T47D (cell line): ENCODE data around the gene ELSPBP1.

ENCODE experiments used
- DNase-seq, 2 experiments: peaks; one replicate each; pipeline versions ENCODE4 v3.0.0 to v3.0.0-alpha.2; 2011 to 2012; ENCODE audit warnings: low read depth in 1 of 2, low spot score in 1 of 2
- JUND ChIP-seq: IDR thresholded peaks from 2 replicates; pipeline ENCODE4 v1.6.1; 2012; ENCODE audit warnings: low read depth
- in situ Hi-C: cut with HindIII; loops from 2 replicates; pipeline ENCODE4 v1.10.0; 2016; ENCODE audit warnings: low sequenced_read_pairs, low pct_unique_long_range_greater_than_20kb

The ELSPBP1 gene

DNA sequence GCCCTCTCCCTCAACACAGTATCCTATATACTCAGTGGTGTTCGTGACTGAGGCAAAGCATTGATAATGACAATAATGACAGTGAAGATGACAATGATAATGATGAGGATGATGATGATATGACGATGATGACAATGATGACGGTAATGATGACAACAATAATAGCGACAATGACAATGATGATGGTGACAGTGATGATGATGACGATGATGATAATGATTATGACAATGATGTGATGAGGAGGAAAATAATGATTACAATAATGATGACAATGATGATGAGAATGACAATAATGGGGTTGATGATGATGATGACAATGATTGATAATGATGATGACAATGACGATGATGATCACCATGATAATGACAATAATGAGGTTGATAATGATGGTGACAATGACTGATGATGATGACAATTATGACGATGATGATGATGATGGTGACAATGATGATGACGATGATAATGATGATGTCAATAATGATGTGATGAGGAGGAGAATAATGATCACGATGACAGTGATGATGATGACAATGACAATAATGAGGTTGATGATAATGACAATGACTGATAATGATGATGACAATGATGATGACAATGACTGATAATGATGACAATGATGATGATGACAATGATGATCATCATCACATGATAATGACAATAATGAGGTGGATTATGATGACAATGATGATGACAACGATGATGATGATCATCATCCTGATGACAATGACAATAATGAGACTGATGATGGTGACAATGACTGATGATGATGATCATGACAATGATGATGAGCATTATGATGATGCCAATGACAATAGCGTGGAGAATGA lies 16.7 kb downstream of the ELSPBP1 start:
- in situ Hi-C loops: no loop called here
- no peak for DNase-seq
- TF ChIP-seq JUND: no peak

- in situ Hi-C loops: no loop called here
- DNase-seq: no peak
- no peak for TF ChIP-seq JUND
These were observed 26.3 kb downstream of the ELSPBP1 start for GRCh38 chr19:48020686-48021085.

- no peak for TF ChIP-seq JUND
- no peak for DNase-seq
- in situ Hi-C loops: no loop called here
These were observed 28.6 kb downstream of the ELSPBP1 start for GRCh38 chr19:48023011-48023410.

GRCh38 chr19:48023518-48023917 lies 29.1 kb downstream of the ELSPBP1 start:
- in situ Hi-C loops: no loop called here
- no peak for TF ChIP-seq JUND
- DNase-seq: no peak

DNA sequence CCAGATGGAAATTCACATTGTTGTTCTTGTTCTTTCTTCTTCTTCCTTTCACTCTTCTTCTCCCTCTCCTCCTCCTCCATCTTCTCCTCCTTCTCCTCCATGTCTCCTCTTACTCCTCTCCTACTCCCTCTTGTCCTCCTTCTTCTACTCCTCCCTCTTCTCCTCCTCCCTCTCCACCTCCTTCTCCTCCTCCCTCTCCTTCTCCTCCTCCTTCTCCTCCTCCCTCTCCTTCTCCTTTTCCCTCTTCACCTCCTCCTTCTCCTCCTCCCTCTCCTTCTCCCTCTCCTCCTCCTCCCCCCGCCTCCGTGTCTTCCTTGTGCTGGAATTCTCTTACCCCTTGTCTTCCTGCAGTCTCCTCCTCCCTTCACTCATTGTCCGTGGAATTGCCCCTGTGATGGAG lies 31.0 kb downstream of the ELSPBP1 start:
- TF ChIP-seq JUND: no peak
- in situ Hi-C loops: no loop called here
- DNase-seq: no peak

- in situ Hi-C loops: no loop called here
- TF ChIP-seq JUND: no peak
These were observed 35.0 kb downstream of the ELSPBP1 start for GRCh38 chr19:48029431-48029830.

GRCh38 chr19:48030073-48030472 lies 35.6 kb downstream of the ELSPBP1 start:
- no peak for DNase-seq
- TF ChIP-seq JUND: no peak
- in situ Hi-C loops: no loop called here

More at GRCh38 chr19:48029431-48029830, 35.0 kb downstream of the ELSPBP1 start:
- DNase-seq: no peak

- no peak for TF ChIP-seq JUND
- in situ Hi-C loops: no loop called here
These were observed 39.2 kb downstream of the ELSPBP1 start for GRCh38 chr19:48033604-48034003.

GRCh38 chr19:48036765-48037164 lies 42.3 kb downstream of the ELSPBP1 start:
- DNase-seq: no peak
- in situ Hi-C loops: no loop called here
- no peak for TF ChIP-seq JUND

More at GRCh38 chr19:48033604-48034003, 39.2 kb downstream of the ELSPBP1 start:
- DNase-seq: no peak

- TF ChIP-seq JUND: no peak
- in situ Hi-C loops: no loop called here
- no peak for DNase-seq
These were observed 47.6 kb downstream of the ELSPBP1 start for GRCh38 chr19:48041877-48042580.

DNA sequence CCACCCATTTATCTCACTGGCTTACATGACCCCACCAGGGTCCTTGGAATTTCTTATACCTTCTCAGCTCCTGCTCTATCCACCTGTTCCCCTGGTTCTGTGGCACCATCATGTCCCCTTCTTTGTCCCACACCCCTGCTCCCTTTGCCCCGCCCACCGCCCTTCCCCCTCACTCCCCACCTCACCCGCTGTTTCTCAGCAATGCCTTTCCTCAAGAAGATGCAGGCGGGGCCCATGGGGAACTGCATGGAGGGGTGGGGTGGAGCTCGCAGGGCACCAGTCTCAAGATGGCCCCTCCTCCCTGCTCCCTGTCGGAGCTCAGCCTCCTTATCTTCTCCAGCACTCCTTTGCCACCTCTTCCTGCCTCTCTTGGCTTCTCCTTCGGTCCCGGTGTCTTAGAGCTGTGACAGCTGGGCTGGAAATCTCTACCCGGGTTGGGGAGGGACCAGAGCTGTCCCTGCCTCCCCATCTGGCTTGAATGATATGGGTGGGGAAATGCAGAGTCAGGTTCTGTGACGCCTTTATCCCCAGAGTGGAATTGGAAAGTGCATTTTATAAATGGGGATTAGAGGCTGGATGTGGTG lies 49.3 kb downstream of the ELSPBP1 start, which contains the start of gene CABP5:
Gene CABP5 (minus strand): TSS at position 405 of the 584 bp plus-strand sequence. CDS start 157 bp downstream, at position 248.
- TF ChIP-seq JUND: no peak
- in situ Hi-C loops: no loop called here
- no peak for DNase-seq

DNA sequence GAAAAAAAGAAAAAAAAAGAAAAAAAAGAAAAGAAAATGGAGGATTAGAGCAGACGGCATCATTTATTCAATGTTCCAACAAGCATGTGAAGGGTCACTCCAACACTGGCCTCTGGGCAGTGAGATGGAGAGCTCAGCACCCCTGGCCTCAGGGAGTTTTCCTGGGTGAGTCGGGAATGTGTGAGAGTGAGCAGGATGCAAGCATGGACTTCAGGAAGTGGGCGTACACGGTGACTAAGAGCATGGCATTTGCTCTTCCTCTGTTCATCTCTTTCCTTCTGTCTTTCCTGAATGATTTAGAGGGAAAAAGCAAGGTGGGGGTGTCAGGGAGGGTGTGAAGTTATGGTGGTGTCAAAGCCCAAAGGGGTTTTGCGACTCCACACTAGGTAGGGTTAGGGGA lies 50.1 kb downstream of the ELSPBP1 start:
- no peak for TF ChIP-seq JUND
- in situ Hi-C loops: no loop called here

More for the DNA sequence above, 50.1 kb downstream of the ELSPBP1 start:
- DNase-seq: no peak
